ENCODE results near the gene IMPDH2.
A peak's percentile ranks its signal among the peaks of the same experiment; 100 is the strongest.

IMPDH2 gene

DNA sequence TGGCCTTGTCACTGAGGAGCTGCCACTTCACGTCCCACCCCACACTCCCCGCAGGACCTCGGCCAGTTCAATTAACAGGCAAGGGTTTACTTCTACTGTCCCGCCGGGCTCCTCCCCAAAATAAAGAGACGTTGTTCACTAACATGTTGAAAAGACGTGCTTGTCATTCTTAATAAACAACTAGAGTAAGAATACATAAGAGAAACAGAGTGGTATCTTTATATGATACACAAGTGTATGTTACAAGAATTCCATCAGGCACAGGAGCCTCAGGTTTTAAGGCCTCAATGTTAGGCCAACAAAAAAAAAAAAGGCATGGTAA lies 326 bp upstream of the IMPDH2 start:
- H3K9me3 ChIP-seq (ENCODE audit: control insufficient read depth, insufficient read depth, low read depth, low read length): no peaks in the 10 kb centered on the region
- peaks cover 78% of the 10 kb centered on the region for H3K36me3 ChIP-seq (ENCODE audit: control insufficient read depth, insufficient read depth, low read length)
- peaks cover 7% of the 10 kb centered on the region for H3K4me1 ChIP-seq (ENCODE audit: control insufficient read depth, insufficient read depth, low read length)
- peak overlapping the region; percentile 12; the same call in 1 of the 2 replicates for H3K4me3 ChIP-seq (ENCODE audit: low read depth, low read length)
- H3K27me3 ChIP-seq (ENCODE audit: control insufficient read depth, insufficient read depth, low read length): no peaks in the 10 kb centered on the region
- H3K27ac ChIP-seq (ENCODE audit: low read depth, low read length): no peak overlapping the region
- no peak overlapping the region for H3K9ac ChIP-seq (ENCODE audit: low read length)

DNA sequence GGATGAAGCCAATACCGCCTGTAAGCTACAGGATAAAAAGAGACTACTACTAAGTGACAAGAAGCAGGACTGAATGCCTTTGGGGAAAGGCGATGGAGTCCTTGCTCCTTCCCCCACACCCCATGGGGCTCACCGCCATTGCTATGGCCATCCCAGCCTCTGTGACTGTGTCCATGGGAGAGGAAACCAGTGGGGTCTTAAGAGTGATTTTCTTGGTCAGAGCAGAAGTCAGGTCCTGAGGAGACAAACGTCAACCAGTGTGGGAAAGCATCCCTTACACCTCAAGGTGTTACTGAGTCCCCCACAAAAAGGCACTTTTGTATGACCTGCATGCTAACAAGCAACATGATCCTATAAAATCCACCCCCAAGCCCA lies 913 bp downstream of the IMPDH2 start:
- H3K27me3 ChIP-seq (ENCODE audit: control insufficient read depth, insufficient read depth, low read length): no peaks in the 10 kb centered on the region
- H3K9ac ChIP-seq (ENCODE audit: low read length): peak overlapping the region; percentile 86
- H3K36me3 ChIP-seq (ENCODE audit: control insufficient read depth, insufficient read depth, low read length): peaks cover 83% of the 10 kb centered on the region
- H3K4me3 ChIP-seq (ENCODE audit: low read depth, low read length): peak overlapping the region; percentile 73
- H3K4me1 ChIP-seq (ENCODE audit: control insufficient read depth, insufficient read depth, low read length): peaks cover 7% of the 10 kb centered on the region
- H3K9me3 ChIP-seq (ENCODE audit: control insufficient read depth, insufficient read depth, low read depth, low read length): no peaks in the 10 kb centered on the region
- H3K27ac ChIP-seq (ENCODE audit: low read depth, low read length): no peak overlapping the region

DNA sequence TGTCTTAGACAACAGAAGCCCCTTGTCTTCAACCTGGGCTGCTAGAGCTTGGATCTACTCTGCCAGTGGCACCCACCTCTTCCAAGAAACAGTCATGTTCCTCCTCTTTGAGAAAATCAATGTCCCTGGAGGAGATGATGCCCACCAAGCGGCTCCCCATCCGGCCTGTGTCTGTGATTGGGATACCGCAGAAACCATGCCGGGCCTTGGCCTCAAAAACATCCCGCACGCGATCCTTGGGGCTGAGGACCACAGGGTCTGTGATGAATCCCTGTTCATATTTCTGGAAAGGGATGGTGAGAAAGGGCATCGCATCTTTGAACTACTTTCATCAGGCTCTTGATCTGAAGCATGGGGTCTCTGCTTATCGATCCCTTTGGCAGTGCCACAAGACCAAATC lies 1.6 kb downstream of the IMPDH2 start:
- no peaks in the 10 kb centered on the region for H3K27me3 ChIP-seq (ENCODE audit: control insufficient read depth, insufficient read depth, low read length)
- H3K4me3 ChIP-seq (ENCODE audit: low read depth, low read length): no peak overlapping the region
- H3K4me1 ChIP-seq (ENCODE audit: control insufficient read depth, insufficient read depth, low read length): peaks cover 12% of the 10 kb centered on the region
- H3K36me3 ChIP-seq (ENCODE audit: control insufficient read depth, insufficient read depth, low read length): peaks cover 83% of the 10 kb centered on the region
- no peaks in the 10 kb centered on the region for H3K9me3 ChIP-seq (ENCODE audit: control insufficient read depth, insufficient read depth, low read depth, low read length)
- no peak overlapping the region for H3K9ac ChIP-seq (ENCODE audit: low read length)
- no peak overlapping the region for H3K27ac ChIP-seq (ENCODE audit: low read depth, low read length)

DNA sequence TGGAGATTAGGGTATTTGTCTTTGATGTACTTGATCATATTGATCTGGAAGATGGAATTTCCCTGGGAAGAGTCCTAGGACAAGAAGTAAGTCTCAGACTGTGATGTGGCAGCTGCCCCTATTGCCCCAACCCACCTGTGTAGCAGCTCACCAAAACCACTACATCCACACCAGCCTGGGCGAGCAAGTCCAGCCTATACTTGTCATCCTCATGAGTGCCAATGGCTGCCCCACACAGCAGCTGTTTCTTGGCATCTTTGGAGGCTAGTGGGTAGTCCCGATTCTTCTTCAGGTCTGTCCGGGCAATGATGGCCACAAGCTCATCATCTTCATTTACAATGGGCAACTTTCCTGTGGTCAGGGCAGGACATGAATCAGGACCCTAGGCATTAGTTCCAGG lies 2.7 kb downstream of the IMPDH2 start:
- H3K36me3 ChIP-seq (ENCODE audit: control insufficient read depth, insufficient read depth, low read length): peaks cover 72% of the 10 kb centered on the region
- no peak overlapping the region for H3K4me3 ChIP-seq (ENCODE audit: low read depth, low read length)
- no peaks in the 10 kb centered on the region for H3K27me3 ChIP-seq (ENCODE audit: control insufficient read depth, insufficient read depth, low read length)
- peaks cover 12% of the 10 kb centered on the region for H3K4me1 ChIP-seq (ENCODE audit: control insufficient read depth, insufficient read depth, low read length)
- H3K9ac ChIP-seq (ENCODE audit: low read length): no peak overlapping the region
- no peak overlapping the region for H3K27ac ChIP-seq (ENCODE audit: low read depth, low read length)
- H3K9me3 ChIP-seq (ENCODE audit: control insufficient read depth, insufficient read depth, low read depth, low read length): no peaks in the 10 kb centered on the region

DNA sequence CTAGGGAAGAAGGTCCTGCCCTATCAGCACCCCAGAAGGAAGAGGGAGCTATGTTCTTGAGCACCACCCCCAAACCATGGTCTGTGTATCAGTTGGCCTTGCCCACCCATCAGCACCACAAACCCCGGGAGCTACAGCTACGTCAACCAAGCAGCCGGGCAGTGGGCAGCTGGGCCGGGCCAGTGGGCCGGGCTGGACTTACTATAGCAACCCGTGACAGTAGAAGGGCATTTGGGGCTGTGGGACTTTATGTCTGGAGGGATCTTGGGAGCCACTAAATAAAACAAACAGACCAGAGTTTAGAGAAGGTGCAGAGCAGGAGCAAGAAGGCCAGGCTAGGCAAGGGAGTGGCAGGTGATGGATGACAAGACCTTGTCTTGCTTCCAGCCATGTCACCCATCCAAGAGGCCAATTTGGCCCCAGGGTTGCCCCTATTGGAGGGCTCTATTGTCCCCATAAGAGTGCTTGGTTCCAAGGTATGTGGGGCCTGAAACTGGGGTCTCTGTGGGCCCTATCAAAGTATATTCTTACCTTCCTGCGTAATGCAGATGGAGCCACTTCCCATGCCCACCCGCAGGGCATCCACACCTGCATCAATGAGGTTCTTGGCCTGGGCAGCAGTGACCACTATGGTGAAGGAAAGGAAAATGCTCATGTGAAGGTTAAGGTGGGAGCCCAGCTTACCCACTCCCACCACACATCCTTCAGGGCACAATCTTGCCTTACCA lies 3.2 kb downstream of the IMPDH2 start:
- peaks cover 67% of the 10 kb centered on the region for H3K36me3 ChIP-seq (ENCODE audit: control insufficient read depth, insufficient read depth, low read length)
- H3K9me3 ChIP-seq (ENCODE audit: control insufficient read depth, insufficient read depth, low read depth, low read length): no peaks in the 10 kb centered on the region
- H3K27ac ChIP-seq (ENCODE audit: low read depth, low read length): no peak overlapping the region
- H3K4me1 ChIP-seq (ENCODE audit: control insufficient read depth, insufficient read depth, low read length): peaks cover 12% of the 10 kb centered on the region
- H3K27me3 ChIP-seq (ENCODE audit: control insufficient read depth, insufficient read depth, low read length): no peaks in the 10 kb centered on the region
- no peak overlapping the region for H3K9ac ChIP-seq (ENCODE audit: low read length)
- H3K4me3 ChIP-seq (ENCODE audit: low read depth, low read length): no peak overlapping the region

DNA sequence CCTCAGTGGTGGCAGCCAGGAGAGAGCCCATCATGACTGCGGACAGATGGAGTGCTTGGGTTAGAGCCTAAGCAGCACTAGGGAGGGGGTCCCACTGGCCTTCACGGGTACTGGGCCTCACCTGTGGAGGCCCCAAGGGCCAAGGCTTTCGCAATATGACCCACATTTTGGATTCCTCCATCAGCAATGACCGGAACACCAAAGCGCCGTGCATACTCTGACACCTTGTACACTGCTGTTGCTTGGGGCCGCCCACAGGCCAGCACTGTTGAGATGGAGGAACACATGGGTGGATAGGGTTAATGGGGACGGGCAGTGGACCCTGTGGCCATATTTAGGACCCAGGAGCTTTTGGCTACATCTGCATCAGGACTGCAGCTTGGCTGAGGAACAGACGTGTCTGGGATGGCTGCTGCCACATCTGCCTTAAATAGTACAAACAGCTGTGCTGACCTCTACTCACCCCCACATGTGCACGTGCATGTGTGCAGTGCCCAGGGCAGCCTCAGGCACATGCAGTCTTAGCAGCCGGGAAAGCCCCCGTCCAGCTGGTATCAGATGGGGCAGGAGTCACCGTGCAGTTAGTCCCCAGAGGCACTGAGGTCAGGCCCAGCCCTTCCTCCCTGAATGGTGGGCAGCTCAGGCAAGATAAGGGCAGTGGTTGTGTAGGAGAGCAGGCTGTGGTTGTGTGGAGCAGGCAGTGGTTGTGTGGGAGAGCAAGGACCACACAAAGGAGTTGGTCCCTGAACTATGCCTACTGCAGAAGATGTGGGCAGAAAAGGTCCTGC lies 4.0 kb downstream of the IMPDH2 start:
- Histone ChIP-seq H3K4me3 (ENCODE audit: low read depth, low read length) (no peak overlapping the region), H3K36me3 (ENCODE audit: control insufficient read depth, insufficient read depth, low read length) (peaks cover 59% of the 10 kb centered on the region), H3K9ac (ENCODE audit: low read length) (no peak overlapping the region), H3K27ac (ENCODE audit: low read depth, low read length) (no peak overlapping the region), H3K27me3 (ENCODE audit: control insufficient read depth, insufficient read depth, low read length) (no peaks in the 10 kb centered on the region), H3K9me3 (ENCODE audit: control insufficient read depth, insufficient read depth, low read depth, low read length) (no peaks in the 10 kb centered on the region), H3K4me1 (ENCODE audit: control insufficient read depth, insufficient read depth, low read length) (peaks cover 15% of the 10 kb centered on the region)

DNA sequence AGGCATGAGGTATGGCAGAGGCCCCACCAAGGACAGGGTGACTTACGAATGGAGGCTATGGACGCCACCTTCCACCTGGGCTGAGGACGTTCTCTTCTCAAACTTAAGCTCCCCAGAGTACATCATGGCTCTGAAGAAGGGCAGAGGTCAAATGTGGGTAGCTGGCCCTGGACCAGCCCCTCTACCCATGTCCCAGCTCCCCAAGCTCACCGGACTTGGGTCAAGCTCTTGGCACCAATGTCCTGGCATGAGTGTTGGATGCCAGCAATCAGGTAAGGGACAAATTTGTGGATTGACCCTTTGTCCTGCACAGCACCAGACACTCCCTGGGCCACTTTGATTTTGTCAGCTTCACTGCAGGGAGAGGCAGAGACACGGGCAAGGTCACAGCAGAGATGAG lies 4.7 kb downstream of the IMPDH2 start:
- Histone ChIP-seq H3K27me3 (ENCODE audit: control insufficient read depth, insufficient read depth, low read length) (no peaks in the 10 kb centered on the region), H3K36me3 (ENCODE audit: control insufficient read depth, insufficient read depth, low read length) (peaks cover 59% of the 10 kb centered on the region), H3K9me3 (ENCODE audit: control insufficient read depth, insufficient read depth, low read depth, low read length) (no peaks in the 10 kb centered on the region), H3K9ac (ENCODE audit: low read length) (no peak overlapping the region), H3K4me3 (ENCODE audit: low read depth, low read length) (no peak overlapping the region), H3K4me1 (ENCODE audit: control insufficient read depth, insufficient read depth, low read length) (peaks cover 20% of the 10 kb centered on the region), H3K27ac (ENCODE audit: low read depth, low read length) (no peak overlapping the region)

DNA sequence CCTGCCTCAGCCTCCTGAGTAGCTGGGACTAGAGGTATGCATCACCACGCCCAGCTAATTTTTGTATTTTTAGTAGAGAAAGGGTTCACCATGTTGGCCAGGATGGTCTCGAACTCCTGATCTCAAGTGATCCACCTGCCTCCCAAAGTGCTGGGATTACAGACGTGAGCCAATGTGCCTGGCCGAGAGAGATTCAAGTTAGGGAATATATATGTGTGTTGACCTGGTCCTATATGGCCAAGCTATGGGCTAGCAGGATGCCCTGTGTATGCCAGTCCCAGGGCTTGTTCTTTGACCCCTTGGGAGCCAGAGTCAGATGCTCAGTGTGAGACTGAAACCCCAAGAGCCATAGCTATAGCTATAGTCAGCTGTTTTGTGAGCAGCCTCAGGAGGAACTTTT lies 5.4 kb downstream of the IMPDH2 start:
- Histone ChIP-seq H3K27ac (ENCODE audit: low read depth, low read length) (no peak overlapping the region), H3K27me3 (ENCODE audit: control insufficient read depth, insufficient read depth, low read length) (no peaks in the 10 kb centered on the region), H3K9me3 (ENCODE audit: control insufficient read depth, insufficient read depth, low read depth, low read length) (no peaks in the 10 kb centered on the region), H3K4me1 (ENCODE audit: control insufficient read depth, insufficient read depth, low read length) (peaks cover 20% of the 10 kb centered on the region), H3K4me3 (ENCODE audit: low read depth, low read length) (no peak overlapping the region), H3K36me3 (ENCODE audit: control insufficient read depth, insufficient read depth, low read length) (peaks cover 59% of the 10 kb centered on the region), H3K9ac (ENCODE audit: low read length) (no peak overlapping the region)

DNA sequence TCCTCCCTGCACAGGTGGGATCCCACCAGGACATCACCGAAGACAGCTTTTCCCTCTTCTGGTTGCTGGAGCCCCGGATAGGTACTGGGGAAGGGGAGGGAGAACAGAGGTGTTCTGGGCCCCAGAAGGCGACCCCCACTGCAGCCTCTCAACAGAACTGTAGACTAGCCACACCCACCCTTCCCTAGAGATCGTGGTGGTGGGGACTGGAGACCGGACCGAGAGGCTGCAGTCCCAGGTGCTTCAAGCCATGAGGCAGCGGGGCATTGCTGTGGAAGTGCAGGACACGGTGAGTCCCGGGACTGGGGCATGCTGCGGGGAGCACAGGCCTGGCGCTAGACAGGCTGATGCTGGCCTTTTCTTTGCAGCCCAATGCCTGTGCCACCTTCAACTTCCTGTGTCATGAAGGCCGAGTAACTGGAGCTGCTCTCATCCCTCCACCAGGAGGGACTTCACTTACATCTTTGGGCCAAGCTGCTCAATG lies 6.5 kb downstream of the IMPDH2 start:
- Histone ChIP-seq H3K36me3 (ENCODE audit: control insufficient read depth, insufficient read depth, low read length) (peaks cover 51% of the 10 kb centered on the region), H3K9me3 (ENCODE audit: control insufficient read depth, insufficient read depth, low read depth, low read length) (no peaks in the 10 kb centered on the region), H3K27me3 (ENCODE audit: control insufficient read depth, insufficient read depth, low read length) (no peaks in the 10 kb centered on the region), H3K27ac (ENCODE audit: low read depth, low read length) (peak overlapping the region; percentile 96; the same call in 1 of the 2 replicates), H3K4me1 (ENCODE audit: control insufficient read depth, insufficient read depth, low read length) (peaks cover 13% of the 10 kb centered on the region), H3K9ac (ENCODE audit: low read length) (peak overlapping the region; percentile 93), H3K4me3 (ENCODE audit: low read depth, low read length) (peak overlapping the region; percentile 97)

DNA sequence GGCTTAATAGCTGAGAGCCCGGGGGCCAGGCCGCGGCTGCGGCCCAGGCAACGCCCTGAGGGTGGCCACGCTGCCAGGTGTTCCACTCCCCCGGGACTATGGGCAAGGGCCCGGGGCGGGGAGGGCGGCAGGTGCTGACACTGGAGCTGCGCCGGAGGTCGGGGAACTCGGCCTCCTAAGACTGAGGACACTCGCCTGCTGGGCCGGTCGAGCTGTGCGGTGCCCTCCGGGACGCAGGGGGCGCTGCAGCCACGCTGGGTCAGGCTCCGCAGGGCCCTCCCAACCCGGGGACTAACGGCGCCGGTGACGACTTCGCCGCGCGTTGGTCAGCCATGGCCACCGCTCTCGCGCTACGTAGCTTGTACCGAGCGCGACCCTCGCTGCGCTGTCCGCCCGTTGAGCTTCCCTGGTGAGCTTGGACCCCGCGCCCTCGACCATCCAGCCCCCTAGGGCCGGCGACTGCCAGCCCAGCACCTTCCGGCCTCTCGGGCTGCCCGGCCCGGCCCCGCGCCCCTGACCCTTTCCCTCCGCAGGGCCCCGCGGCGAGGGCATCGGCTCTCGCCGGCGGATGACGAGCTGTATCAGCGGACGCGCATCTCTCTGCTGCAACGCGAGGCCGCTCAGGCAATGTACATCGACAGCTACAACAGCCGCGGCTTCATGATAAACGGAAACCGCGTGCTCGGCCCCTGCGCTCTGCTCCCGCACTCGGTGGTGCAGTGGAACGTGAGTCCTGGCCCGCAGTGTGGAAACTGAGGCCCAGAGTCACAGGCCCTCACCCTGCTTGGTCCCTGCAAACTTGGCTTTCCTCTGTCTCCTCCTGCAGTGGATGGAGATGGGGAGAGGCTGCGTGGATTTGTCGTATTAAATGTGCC lies 7.1 kb downstream of the IMPDH2 start, which contains the start of gene NDUFAF3:
Gene NDUFAF3, plus strand, starts transcription at position 309 of the 875 bp plus-strand sequence. Its CDS starts 24 bp downstream, at position 333.
- Histone ChIP-seq H3K36me3 (ENCODE audit: control insufficient read depth, insufficient read depth, low read length) (peaks cover 44% of the 10 kb centered on the region), H3K9me3 (ENCODE audit: control insufficient read depth, insufficient read depth, low read depth, low read length) (no peaks in the 10 kb centered on the region), H3K4me3 (ENCODE audit: low read depth, low read length) (peak within 1 kb of the TSS; percentile 97), H3K9ac (ENCODE audit: low read length) (peak within 1 kb of the TSS; percentile 93), H3K27me3 (ENCODE audit: control insufficient read depth, insufficient read depth, low read length) (no peaks in the 10 kb centered on the region), H3K27ac (ENCODE audit: low read depth, low read length) (peak within 1 kb of the TSS; percentile 96), H3K4me1 (ENCODE audit: control insufficient read depth, insufficient read depth, low read length) (peaks cover 17% of the 10 kb centered on the region)

Data from HUES6 (cell line).